ENCODE data around the gene TNFRSF1B. TPM values are rescaled to one million over a fixed set of nuclear protein-coding genes. Genes with fewer than 3 reads are reported as not detected.
A peak's percentile ranks its signal among the peaks of the same experiment; 100 is the strongest.

TNFRSF1B gene
- total and polyA plus RNA-seq, 2 of the 8 experiments (the other 6 are each of a cell fraction or from before 2014, with no cell fraction given): 1.7 to 2.9 TPM

DNA sequence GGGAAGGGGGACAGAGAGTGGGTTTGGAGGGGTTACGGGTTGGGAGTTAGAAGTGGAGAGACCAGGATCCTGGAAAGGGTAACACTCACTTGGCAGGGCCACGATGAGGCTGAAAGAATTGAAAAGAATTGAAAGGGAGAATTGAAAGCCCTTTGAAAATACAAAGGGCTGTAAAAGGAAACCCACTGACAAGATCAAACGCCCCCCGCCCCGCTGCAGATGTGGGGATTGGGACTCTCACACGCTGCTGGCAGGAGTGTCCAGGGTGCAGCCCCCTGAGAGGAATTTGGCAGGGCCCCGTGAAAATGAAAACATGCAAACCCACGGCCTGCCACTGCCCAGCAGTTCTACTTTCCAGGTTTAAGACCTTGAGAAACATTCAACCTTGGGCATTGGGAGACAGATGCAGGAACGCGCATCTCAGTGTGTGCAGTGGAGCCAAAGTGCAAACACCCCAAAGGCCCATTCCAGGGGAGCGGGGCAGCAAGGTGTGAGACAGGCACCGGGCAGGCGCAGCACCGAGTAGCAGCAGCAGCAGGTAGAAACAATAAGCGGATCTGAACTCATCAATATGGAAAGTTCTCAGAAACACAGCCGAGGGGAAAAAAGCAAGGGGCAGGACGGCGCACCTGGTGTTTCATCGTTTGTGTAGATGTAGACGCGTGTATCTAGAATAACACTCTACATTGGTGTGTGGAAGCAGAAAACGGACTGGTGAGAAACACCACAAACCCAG is 8.3 kb upstream of the TNFRSF1B start:
- Histone ChIP-seq H2BK5ac (ENCODE audit: low read depth, low read length) (no peak overlapping the region; the same call in 1 of the 2 replicates), H4K5ac (ENCODE audit: insufficient read length, low read depth, low read length) (no peak overlapping the region), H3K4me1 (replicated peaks in 1 of 4; ENCODE audit: control insufficient read depth in 3 of 4, insufficient read depth in 4 of 4, low read length in 3 of 4) (peaks cover 0 to 7% (median 0%) of the 10 kb centered on the region in 4 experiments; a peak in 2 of 7 replicates), H4K8ac (ENCODE audit: extremely low read depth, insufficient read depth, low read length) (0 out of 2 replicates have a peak overlapping the region, but pooled peaks have one; percentile 0), H3K9ac (replicated peaks in 1 of 4; ENCODE audit: extremely low read depth in 1 of 4, low read depth in 3 of 4, low read length in 3 of 4) (no peak overlapping the region), H3K14ac (ENCODE audit: insufficient read length) (no peak overlapping the region), H3K4ac (replicated peaks; ENCODE audit: insufficient read length, low read depth, low read length) (peak overlapping the region; percentile 32), H3K56ac (replicated peaks; ENCODE audit: insufficient read length, low read depth, low read length) (no peak overlapping the region), H3K23ac (ENCODE audit: insufficient read length) (no peak overlapping the region), H3K27me3 (replicated peaks in 1 of 4; ENCODE audit: control insufficient read depth in 3 of 4, extremely low read depth in 1 of 4, insufficient read depth in 3 of 4, low read length in 3 of 4) (no peaks in the 10 kb centered on the region), H3K23me2 (ENCODE audit: low read depth, low read length) (no peaks in the 10 kb centered on the region), H3K4me3 (ENCODE audit: extremely low read depth in 1 of 4, insufficient read depth in 2 of 4, low read depth in 3 of 4, low read length in 4 of 4) (no peak overlapping the region), H2BK15ac (ENCODE audit: low read length) (no peak overlapping the region), H2AK5ac (ENCODE audit: low read depth, low read length) (no peak overlapping the region), H4K91ac (replicated peaks; ENCODE audit: insufficient read length, low read length) (peak overlapping the region; percentile 34), H3K79me2 (ENCODE audit: control insufficient read depth in 1 of 2, insufficient read depth in 2 of 2, low read length in 2 of 2) (no peaks in the 10 kb centered on the region), H3K79me1 (ENCODE audit: low read depth, low read length) (no peaks in the 10 kb centered on the region), H2BK20ac (ENCODE audit: low read length) (no peak overlapping the region), H3K9me3 (ENCODE audit: insufficient read depth in 2 of 2, low read depth in 1 of 2, low read length in 1 of 2) (no peaks in the 10 kb centered on the region), H4K20me1 (replicated peaks in 1 of 2; ENCODE audit: control insufficient read depth in 1 of 2, insufficient read depth in 2 of 2, low read length in 2 of 2) (no peaks in the 10 kb centered on the region), H3K18ac (ENCODE audit: extremely low read depth, low read length) (0 out of 2 replicates have a peak overlapping the region, but pooled peaks have one; percentile 72), H2BK120ac (replicated peaks; ENCODE audit: low read depth, low read length) (no peak overlapping the region), H3K36me3 (ENCODE audit: control insufficient read depth in 2 of 4, insufficient read depth in 4 of 4, low read length in 3 of 4) (no peaks in the 10 kb centered on the region), H3K4me2 (ENCODE audit: insufficient read depth in 1 of 2, low read depth in 2 of 2, low read length in 2 of 2) (peak overlapping the region in 1 of 2 experiments; percentile 7; a peak in 1 of 4 replicates), H3K27ac (ENCODE audit: low read depth, low read length) (no peak overlapping the region), H2BK12ac (ENCODE audit: low read depth, low read length) (0 out of 2 replicates have a peak overlapping the region, but pooled peaks have one; percentile 23), H2AFZ (ENCODE audit: low read length) (peak overlapping the region; percentile 60; the same call in 1 of the 2 replicates)
- ChIA-PET CTCF (ENCODE audit: partially characterized antibody) (interaction anchor here (0.8 kb wide), 1 partner anchor 71 kb away, joined by 3 read pairs; no protein-coding TSS in a partner anchor), POLR2A (ENCODE audit: partially characterized antibody) (no interaction called here)
- DNase-seq (ENCODE audit: low read depth in 1 of 2, low spot score in 2 of 2) (no peak), FAIRE-seq (no peak)
- 72% methylated on average over 20 of the region's 22 CpGs; no CpG with 5 or more reads in 1 of the 2 experiments for WGBS, 2 experiments (ENCODE audit: extremely low coverage in 1 of 2, insufficient coverage in 1 of 2, insufficient read length in 1 of 2, insufficient replicate concordance in 2 of 2, low coverage in 1 of 2, low lambda C conversion rate in 2 of 2, missing lambda C conversion rate in 1 of 2)
- TF ChIP-seq SIRT6 (IDR thresholded peaks at IDR 0.05; ENCODE audit: low read length): no peak
- no peak for TF ChIP-seq CBX5 (IDR thresholded peaks at IDR 0.05; ENCODE audit: low read depth, low read length)
- no peak for TF ChIP-seq RBBP5 (IDR thresholded peaks at IDR 0.05; ENCODE audit: borderline replicate concordance, low read depth, low read length)
- no peak for TF ChIP-seq BCL11A (IDR thresholded peaks at IDR 0.05; ENCODE audit: low read depth in 2 of 2, low read length in 2 of 2)
- TF ChIP-seq TCF12 (IDR thresholded peaks at IDR 0.05; ENCODE audit: low read depth, low read length): no peak
- no peak for TF ChIP-seq SIN3A (conservative IDR thresholded peaks at IDR 0.05 in 1 of 2, IDR thresholded peaks at IDR 0.05 in 1 of 2; ENCODE audit: low read depth in 1 of 2, low read length in 2 of 2)
- no peak for TF ChIP-seq GTF2F1 (IDR thresholded peaks at IDR 0.05; ENCODE audit: borderline replicate concordance, low read depth, low read length)
- no peak for TF ChIP-seq TAF7 (optimal IDR thresholded peaks at IDR 0.05; ENCODE audit: borderline replicate concordance, low read depth, low read length)

Data from H1 (cell line).